Loucy (cell line): ENCODE results near the gene MED26.

Experiments used
- CTCF ChIP-seq: fragments of 200-600 bp; sonication (generic); conservative IDR thresholded peaks from 2 replicates; pipeline ENCODE4 v1.5.1; 2014; ENCODE audit warnings: mild to moderate bottlenecking, antibody characterized with exemption, low read length
- EZH2phosphoT487 ChIP-seq: fragments of 200-600 bp; IDR thresholded peaks from 2 replicates; pipeline ENCODE4 v1.6.1; 2018; ENCODE audit warnings: antibody characterized with exemption, mild to moderate bottlenecking, moderate library complexity, borderline replicate concordance

DNA sequence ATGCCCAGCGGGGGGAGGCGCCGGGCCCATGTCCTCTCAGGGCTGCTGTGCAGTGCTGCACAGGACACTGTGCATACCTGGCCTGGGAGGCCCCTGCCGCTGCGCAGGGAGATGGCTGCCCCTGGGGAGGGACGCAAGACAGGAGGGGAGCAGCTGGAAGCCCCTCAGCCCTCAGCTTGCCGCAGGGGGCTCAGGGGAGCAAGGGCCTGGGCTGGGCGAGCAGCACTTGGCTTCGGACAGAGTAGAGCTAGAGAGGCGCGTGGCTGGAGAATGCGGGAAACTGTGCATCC, 96.7 kb downstream of the MED26 start:
- TF ChIP-seq CTCF (no peak), EZH2phosphoT487 (no peak)
